ENCODE data around the gene AOPEP.
"Not testable (repeated sequence)": the region's sequence is repeated elsewhere in the genome, so short reads cannot be mapped to it uniquely, and the experiment has no call there.

The AOPEP gene

GRCh38 chr9:94833802-94834201 lies 107.3 kb downstream of the AOPEP start:
- no peak for TF ChIP-seq CTCF (conservative IDR thresholded peaks at IDR 0.05)
- no peak overlapping the region for H3K27ac ChIP-seq

- no peak overlapping the region for H3K27ac ChIP-seq
- TF ChIP-seq CTCF (conservative IDR thresholded peaks at IDR 0.05) = no peak
These were observed 110.9 kb downstream of the AOPEP start for GRCh38 chr9:94837404-94837803.

GRCh38 chr9:94839398-94839797 lies 112.9 kb downstream of the AOPEP start:
- TF ChIP-seq CTCF (conservative IDR thresholded peaks at IDR 0.05) = no peak
- H3K27ac ChIP-seq = no peak overlapping the region

GRCh38 chr9:94840738-94841137 lies 114.2 kb downstream of the AOPEP start:
- no peak overlapping the region for H3K27ac ChIP-seq
- no peak for TF ChIP-seq CTCF (conservative IDR thresholded peaks at IDR 0.05)

GRCh38 chr9:94843134-94843533 lies 116.6 kb downstream of the AOPEP start:
- no peak for TF ChIP-seq CTCF (conservative IDR thresholded peaks at IDR 0.05)
- H3K27ac ChIP-seq = no peak overlapping the region

GRCh38 chr9:94846739-94847138 lies 120.2 kb downstream of the AOPEP start:
- H3K27ac ChIP-seq = no peak overlapping the region
- TF ChIP-seq CTCF (conservative IDR thresholded peaks at IDR 0.05) = no peak

- no peak for TF ChIP-seq CTCF (conservative IDR thresholded peaks at IDR 0.05)
- H3K27ac ChIP-seq = no peak overlapping the region
These were observed 121.0 kb downstream of the AOPEP start for GRCh38 chr9:94847486-94847885.

GRCh38 chr9:94848791-94849190 lies 122.3 kb downstream of the AOPEP start:
- not testable (repeated sequence) for H3K27ac ChIP-seq
